ENCODE data around the gene DUSP14.
"Not testable (repeated sequence)": the region's sequence is repeated elsewhere in the genome, so short reads cannot be mapped to it uniquely, and the experiment has no call there.

The DUSP14 gene

DNA sequence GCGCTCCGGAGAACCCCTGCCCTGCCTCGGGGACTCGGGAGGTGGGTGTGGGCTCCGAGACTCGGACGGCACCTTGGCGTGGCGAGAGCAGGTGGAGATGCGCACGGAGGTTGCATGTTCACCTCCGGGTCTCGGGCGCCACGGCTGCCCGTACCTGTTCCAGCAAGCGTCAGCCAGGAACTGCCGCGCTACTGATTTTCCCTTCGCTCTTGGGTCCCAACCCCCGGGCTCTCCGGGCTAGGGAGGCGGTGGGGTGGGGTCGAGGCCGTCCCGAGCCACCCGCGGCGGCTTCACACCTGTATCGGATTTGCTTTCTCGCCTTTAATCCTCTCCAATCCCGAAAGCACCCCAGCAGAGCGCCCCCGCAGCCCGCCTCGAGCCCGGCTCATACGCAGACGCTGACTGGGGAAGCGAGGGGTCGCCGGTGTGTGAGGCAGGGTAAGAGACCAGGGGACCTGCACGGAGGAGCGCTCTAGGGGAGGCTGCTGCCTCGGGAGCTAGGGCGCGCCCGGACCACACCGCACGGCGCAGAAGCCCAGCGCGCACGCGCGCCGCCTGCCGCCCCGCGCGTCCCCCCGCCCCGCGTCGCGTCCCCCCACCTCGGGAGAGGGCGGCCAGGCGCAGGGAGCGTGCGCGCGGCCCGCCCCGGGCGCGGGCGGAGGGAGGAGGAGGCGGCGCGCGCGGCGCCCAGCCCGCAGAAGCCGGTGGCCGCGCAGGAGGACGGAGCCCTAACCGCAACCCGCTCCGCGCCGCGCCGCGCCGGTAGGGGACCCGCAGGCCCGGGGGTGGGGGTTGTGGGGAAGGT lies at the start of gene DUSP14:
DUSP14 (plus strand) TSS at position 695 of the 805 bp plus-strand sequence. CDS start 22,382 bp downstream, outside the sequence.
- peak; percentile 63 for DNase-seq

GRCh38 chr17:37440424-37440823 lies 49.3 kb upstream of the DUSP14 start:
- DNase-seq: no peak

GRCh38 chr17:37441369-37442014 lies 48.2 kb upstream of the DUSP14 start:
- not testable (repeated sequence) for DNase-seq

- no peak for DNase-seq
Observed at GRCh38 chr17:37446027-37446426, 43.7 kb upstream of the DUSP14 start.

GRCh38 chr17:37447641-37448040 lies 42.0 kb upstream of the DUSP14 start:
- DNase-seq: no peak

GRCh38 chr17:37450112-37450511 lies 39.6 kb upstream of the DUSP14 start:
- DNase-seq: no peak

DNA sequence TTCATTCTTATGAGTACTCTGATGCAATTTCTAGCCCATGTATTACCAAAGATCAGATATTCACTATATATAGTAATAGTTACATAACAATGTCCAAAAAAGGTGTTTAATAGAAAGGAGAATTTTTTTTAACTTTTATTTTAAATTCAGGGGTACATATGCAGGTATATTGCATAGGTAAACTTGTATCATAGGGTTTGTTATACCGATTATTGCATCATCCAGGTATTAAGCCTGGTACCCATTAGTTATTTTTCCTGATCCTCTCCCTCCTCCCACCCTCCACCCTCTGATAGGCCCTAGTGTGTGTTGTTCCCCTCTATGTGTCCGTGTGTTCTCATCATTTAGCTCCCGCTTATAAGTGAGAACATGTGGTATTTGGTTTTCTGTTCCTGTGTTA lies 31.9 kb upstream of the DUSP14 start:
- not testable (repeated sequence) for DNase-seq

DNA sequence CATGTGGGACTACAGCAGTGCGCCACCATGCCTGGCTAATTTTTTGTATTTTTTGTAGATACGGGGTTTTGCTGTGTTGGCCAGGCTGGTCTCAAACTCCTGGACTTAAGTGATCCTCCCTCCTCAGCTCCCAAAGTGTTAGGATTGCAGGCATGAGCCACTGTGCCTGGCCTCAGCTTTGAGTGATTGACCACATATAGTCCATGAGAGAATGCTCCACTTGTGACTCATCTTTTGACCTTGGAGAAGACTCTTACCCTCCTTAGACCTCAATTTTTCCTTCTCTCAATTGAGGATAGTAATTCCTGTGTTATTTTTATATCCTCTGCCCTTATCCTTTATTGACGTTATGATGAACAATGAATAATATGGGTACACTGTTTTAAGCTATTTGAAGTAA lies 30.9 kb upstream of the DUSP14 start:
- DNase-seq: no peak

GRCh38 chr17:37461668-37462067 lies 28.0 kb upstream of the DUSP14 start:
- DNase-seq: no peak

DNA sequence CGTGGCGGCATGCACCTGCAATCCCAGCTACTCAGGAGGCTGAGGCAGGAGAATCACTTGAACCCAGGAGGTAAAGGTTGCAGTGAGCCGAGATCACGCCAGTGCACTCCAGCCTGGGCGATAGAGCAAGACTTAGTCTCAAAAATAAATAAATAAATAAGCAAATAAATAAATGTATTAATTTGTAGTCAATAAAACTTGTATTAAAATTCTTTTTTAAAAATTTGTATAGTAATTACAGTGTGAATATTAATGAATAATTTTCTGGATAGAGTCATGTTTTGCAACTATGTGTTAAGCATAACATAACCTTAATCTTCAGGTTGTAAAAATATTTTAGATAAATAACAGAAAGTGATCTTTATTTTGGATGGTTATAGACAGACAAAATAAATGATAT lies 27.2 kb upstream of the DUSP14 start:
- DNase-seq: no peak

GRCh38 chr17:37463039-37463438 lies 26.7 kb upstream of the DUSP14 start:
- no peak for DNase-seq

DNA sequence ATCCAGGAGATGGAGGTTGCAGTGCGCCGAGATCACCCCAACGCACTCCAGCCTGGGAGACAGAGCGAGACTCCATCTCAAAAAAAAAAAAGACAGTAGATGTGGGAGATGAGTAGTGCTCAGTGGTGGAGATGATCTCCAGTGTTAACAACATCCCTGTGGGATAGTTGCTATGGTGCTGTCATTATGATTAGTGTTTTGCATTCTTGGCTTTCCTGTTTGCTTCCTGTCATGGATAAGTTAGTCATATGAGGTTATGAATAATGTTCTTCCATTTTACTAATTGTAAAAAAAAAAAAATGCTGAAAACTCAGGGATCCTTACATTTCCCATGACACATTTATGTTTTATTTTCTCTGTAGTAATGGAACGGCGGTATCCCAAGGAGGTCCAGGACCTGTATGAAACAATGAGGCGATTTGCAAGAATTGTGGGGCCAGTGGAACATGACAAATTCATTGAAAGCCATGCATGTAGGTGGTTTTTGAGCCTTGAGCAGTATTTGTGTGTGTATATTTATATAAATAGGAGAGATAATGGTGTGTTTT lies 24.5 kb upstream of the DUSP14 start:
- DNase-seq: no peak

- no peak for DNase-seq
Observed at GRCh38 chr17:37466471-37466870, 23.2 kb upstream of the DUSP14 start.

- DNase-seq: no peak
Observed at GRCh38 chr17:37470181-37470580, 19.5 kb upstream of the DUSP14 start.

GRCh38 chr17:37475731-37476420 lies 13.8 kb upstream of the DUSP14 start:
- no peak for DNase-seq

DNA sequence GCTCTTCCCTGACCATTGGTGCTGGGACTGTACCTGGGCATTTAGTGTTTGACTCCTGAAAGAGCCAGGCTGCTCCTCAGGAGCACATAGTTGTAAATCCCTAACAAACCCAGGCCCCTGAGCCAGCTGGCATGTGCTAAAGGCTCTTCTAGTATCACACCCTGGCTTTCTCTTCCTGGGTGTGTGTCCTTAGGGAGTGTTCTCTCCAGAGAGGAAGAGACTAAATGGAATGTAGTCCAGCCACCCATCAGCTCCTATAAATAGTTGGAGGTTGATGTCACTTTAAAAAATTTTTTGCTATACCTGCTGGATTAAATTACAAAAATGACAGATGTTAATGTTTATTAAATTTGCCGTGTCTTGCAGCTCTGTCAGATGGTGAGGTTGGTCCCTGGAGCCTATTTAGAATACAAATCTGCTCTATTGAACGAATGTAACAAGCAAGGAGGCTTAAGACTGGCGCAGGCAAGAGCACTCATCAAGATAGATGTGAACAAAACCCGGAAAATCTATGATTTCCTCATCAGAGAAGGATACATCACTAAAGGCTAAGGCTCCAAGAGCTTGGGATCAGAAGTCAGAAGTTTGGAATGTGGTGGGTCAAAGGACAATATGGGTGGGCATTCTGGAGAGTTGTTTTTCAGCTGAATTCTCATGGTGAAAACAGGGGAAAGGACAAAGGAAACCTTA lies 13.1 kb upstream of the DUSP14 start:
- no peak for DNase-seq

DNA sequence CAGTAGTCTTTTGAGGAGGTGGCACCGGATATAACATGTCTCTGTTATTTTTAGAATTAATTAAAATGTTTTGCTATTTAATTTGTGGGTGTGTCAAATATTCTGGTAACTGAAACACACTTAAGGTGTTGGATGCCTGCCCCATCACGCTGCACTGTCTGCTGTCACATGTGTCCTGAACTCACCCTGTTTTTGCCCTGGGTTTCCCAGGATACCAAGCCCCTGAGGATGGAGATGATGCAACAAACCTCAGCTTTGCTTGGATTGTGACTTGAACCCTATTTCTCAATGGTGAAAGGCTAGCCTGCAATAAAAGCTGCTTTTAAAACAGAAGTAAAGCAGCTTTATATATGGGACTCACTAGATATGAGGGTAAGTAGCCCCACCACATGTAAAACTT lies 11.5 kb upstream of the DUSP14 start:
- DNase-seq: no peak

DNA sequence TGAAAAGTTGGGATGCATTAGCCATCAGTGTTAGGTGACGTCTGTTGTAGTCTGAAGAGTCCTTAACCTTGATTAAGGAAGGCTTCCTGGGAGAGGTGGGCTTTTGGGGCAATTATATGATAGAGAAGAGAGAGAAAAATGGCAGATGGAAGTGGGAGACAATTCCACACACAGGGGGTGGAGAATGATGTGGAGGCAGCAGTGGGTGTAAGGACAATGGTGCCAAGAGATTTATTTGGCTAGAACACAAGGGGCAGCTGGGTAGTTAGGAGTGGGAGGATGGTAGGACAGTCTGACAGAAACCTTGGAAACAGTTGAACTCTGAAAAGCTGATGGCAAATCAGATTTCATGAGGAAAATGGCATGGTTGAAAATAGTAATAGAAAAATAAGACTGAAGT lies 10.7 kb upstream of the DUSP14 start:
- no peak for DNase-seq

DNA sequence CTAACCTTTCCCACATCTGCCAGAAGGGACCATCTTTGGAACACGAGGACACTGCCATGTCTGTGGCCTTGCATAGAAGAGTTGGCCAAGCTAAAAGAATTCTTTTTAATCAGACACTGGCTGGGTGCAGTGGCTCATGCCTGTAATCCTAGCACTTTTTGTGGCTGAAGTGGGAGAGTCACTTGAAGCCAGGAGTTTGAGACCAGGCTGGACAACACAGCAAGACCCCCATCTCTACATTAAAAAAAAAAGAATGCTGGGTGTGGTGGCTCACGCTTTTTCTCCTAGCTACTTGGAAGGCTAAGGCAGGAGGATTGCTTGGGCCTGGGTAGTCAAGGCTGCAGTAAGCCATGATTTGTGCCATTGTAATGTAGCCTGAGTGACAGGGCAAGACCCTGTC lies 9.3 kb upstream of the DUSP14 start:
- no peak for DNase-seq

DNA sequence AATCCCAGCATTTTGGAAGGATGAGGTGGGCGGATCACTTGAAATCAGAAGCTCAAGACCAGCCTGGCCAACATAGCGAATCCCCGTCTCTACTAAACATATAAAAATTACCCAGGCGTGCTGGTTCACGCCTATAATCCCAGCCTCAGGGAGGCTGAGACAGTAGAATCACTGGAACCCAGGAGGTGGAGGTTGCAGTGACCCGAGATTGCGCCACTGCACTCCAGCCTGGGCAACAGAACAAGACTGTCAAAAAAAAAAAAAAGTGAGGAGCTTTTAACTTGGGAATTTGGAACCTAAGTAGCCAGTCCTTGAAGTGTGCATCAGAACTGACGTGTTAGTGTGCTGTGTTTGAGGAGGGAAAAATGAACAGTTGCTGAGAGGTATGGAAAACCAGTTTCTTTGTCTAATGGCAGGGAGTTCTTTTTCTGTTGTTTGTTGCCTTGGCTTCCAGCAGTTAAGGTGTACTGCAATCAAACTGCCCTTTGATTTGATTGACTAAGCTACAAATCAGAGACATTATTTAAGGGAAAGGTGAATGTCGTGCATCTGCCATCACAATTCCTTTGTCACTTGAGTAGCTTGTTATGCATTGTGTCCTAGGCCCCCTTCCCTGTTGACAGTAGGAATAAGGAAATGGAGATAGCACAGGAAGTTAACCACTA lies 8.6 kb upstream of the DUSP14 start:
- DNase-seq: no peak

GRCh38 chr17:37483311-37484039 lies 6.2 kb upstream of the DUSP14 start:
- no peak for DNase-seq
